Measurements from ENCODE around the gene ENSA. TPM values are rescaled to one million over a fixed set of nuclear protein-coding genes. Genes with fewer than 3 reads are reported as not detected.

ENSA gene
- total RNA-seq, 2 donors from 2014 or later = 133 to 201 TPM

GRCh38 chr1:150579110-150579944 lies 50.1 kb downstream of the ENSA start, which contains the start of gene MCL1:
MCL1 (minus strand) TSS chr1:150579610; CDS start chr1:150579530, 80 bp downstream.
- H3K4me3 ChIP-seq = peak within 1 kb of the TSS; percentile 88 to 93
- DNase-seq (ENCODE audit: low spot score) = peak; percentile 93
- no peaks in the 10 kb centered on the region for H3K9me3 ChIP-seq
- TF ChIP-seq CTCF (IDR thresholded peaks at IDR 0.05) (peak in 2 of 4 experiments; percentile 45 to 64), POLR2AphosphoS5 (IDR thresholded peaks at IDR 0.05) (peak; percentile 97), POLR2A (IDR thresholded peaks at IDR 0.05) (peak; percentile 86)
- WGBS = under 1% methylated on average over 79 of the region's 94 CpGs
- H3K4me1 ChIP-seq (replicated peaks) = no peaks in the 10 kb centered on the region
- intact Hi-C loops (cut with DNase I) = loop anchor here (2.0 to 5.0 kb wide), 2 partner anchors 17 to 48 kb away; partner anchors contain the start of gene ENSA
- no peaks in the 10 kb centered on the region for H3K27me3 ChIP-seq (replicated peaks; ENCODE audit: insufficient read depth)
- no peaks in the 10 kb centered on the region for H3K36me3 ChIP-seq
- H3K27ac ChIP-seq = peak within 1 kb of the TSS; percentile 98 to 100

- TF ChIP-seq POLR2AphosphoS5 (IDR thresholded peaks at IDR 0.05) = peak; percentile 80
- no peak for TF ChIP-seq CTCF (IDR thresholded peaks at IDR 0.05)
- TF ChIP-seq POLR2A (IDR thresholded peaks at IDR 0.05) = peak; percentile 11
These were observed 50.9 kb downstream of the ENSA start for GRCh38 chr1:150578272-150579109.

GRCh38 chr1:150577557-150578271 lies 51.7 kb downstream of the ENSA start:
- Histone ChIP-seq H3K4me1 (replicated peaks) (peaks cover 9% of the 10 kb centered on the region), H3K27me3 (replicated peaks; ENCODE audit: insufficient read depth) (no peaks in the 10 kb centered on the region), H3K4me3 (peak overlapping the region; percentile 88 to 93), H3K9me3 (no peaks in the 10 kb centered on the region), H3K36me3 (no peaks in the 10 kb centered on the region), H3K27ac (peak overlapping the region; percentile 98 to 100)
- no peak for DNase-seq (ENCODE audit: low spot score)
- peak; percentile 39 for TF ChIP-seq POLR2A (IDR thresholded peaks at IDR 0.05)
- peak in 1 of 4 experiments; percentile 4 for TF ChIP-seq CTCF (IDR thresholded peaks at IDR 0.05)
- TF ChIP-seq POLR2AphosphoS5 (IDR thresholded peaks at IDR 0.05) = peak; percentile 66
- WGBS = 2% methylated on average over 11 of the region's 11 CpGs
- intact Hi-C loops (cut with DNase I) = loop anchor here (2.0 to 5.0 kb wide), 2 partner anchors 15 to 50 kb away; partner anchors contain the start of gene ENSA

More at GRCh38 chr1:150578272-150579109, 50.9 kb downstream of the ENSA start:
- no peaks in the 10 kb centered on the region for H3K27me3 ChIP-seq (replicated peaks; ENCODE audit: insufficient read depth)
- no peaks in the 10 kb centered on the region for H3K9me3 ChIP-seq
- no peaks in the 10 kb centered on the region for H3K36me3 ChIP-seq
- peak overlapping the region; percentile 88 to 93 for H3K4me3 ChIP-seq
- peak overlapping the region; percentile 98 to 100 for H3K27ac ChIP-seq
- intact Hi-C loops (cut with DNase I) = loop anchor here (2.0 to 5.0 kb wide), 2 partner anchors 16 to 49 kb away; partner anchors contain the start of gene ENSA
- peak; percentile 49 for DNase-seq (ENCODE audit: low spot score)
- peaks cover 5% of the 10 kb centered on the region for H3K4me1 ChIP-seq (replicated peaks)
- WGBS = under 1% methylated on average over 50 of the region's 50 CpGs

- intact Hi-C loops (cut with DNase I) = loop anchor here (5.0 kb wide), 1 partner anchor 50 kb away; the partner anchor contains the start of gene ENSA
- DNase-seq (ENCODE audit: low spot score) = peak; percentile 58
- Histone ChIP-seq H3K9me3 (no peaks in the 10 kb centered on the region), H3K4me3 (peak overlapping the region; percentile 88 to 93), H3K27me3 (replicated peaks; ENCODE audit: insufficient read depth) (no peaks in the 10 kb centered on the region), H3K27ac (peak overlapping the region; percentile 98 to 100), H3K4me1 (replicated peaks) (peaks cover 9% of the 10 kb centered on the region), H3K36me3 (no peaks in the 10 kb centered on the region)
- TF ChIP-seq POLR2A (IDR thresholded peaks at IDR 0.05) (no peak), POLR2AphosphoS5 (IDR thresholded peaks at IDR 0.05) (peak; percentile 79), CTCF (IDR thresholded peaks at IDR 0.05) (no peak)
- 4% methylated on average over 2 of the region's 2 CpGs for WGBS
These were observed 52.4 kb downstream of the ENSA start for GRCh38 chr1:150576794-150577556.

Data from prostate gland (tissue), 2 donors.